OCI-LY7 (cell line): ENCODE data around the gene FAM9C. TPM values are rescaled to one million over a fixed set of nuclear protein-coding genes. Genes with fewer than 3 reads are reported as not detected.

Source experiments
- BruUV-seq: library from RNA; stranded (reverse); fragments of 400-500 nt; replicated peaks from 2 replicates; lab custom pipeline; 2021; lab: Mats Ljungman, UMichigan
- CTCF ChIA-PET: fragments of 300-600 bp; sonication (Branson Sonifier 250); formaldehyde crosslinking; loops from one replicate; lab custom pipeline; 2022; ENCODE audit warnings: antibody characterized with exemption; ENCODE audit not compliant: unreplicated experiment; lab: Charles Lee
- POLR2A ChIA-PET: fragments of 300-600 bp; sonication (Branson Sonifier 250); formaldehyde crosslinking; loops from one replicate; lab custom pipeline; 2022; ENCODE audit warnings: antibody characterized with exemption; lab: Charles Lee
- DNase-seq: peaks from one replicate; pipeline ENCODE4 v3.0.0-alpha.2; 2015; ENCODE audit warnings: low spot score
- H2AFZ ChIP-seq: fragments of 200-600 bp; sonication (generic), shearing (Covaris generic); 2 replicates; pipeline ENCODE4 v1.6.1; 2014; ENCODE audit warnings: mild to moderate bottlenecking, antibody characterized with exemption, low read length, moderate library complexity
- H3K27ac ChIP-seq: fragments of 200-600 bp; sonication (generic); 2 replicates; pipeline ENCODE4 v1.5.1; 2014; ENCODE audit warnings: mixed run types, low read depth, mild to moderate bottlenecking, moderate library complexity, low read length, inconsistent platforms; ENCODE audit not compliant: poor library complexity, severe bottlenecking
- H3K36me3 ChIP-seq: fragments of 200-600 bp; sonication (generic); 2 replicates; pipeline ENCODE4 v1.6.1; 2014; ENCODE audit warnings: mild to moderate bottlenecking, antibody characterized with exemption, low read length, moderate library complexity, mixed read lengths; ENCODE audit not compliant: insufficient read depth
- H3K4me1 ChIP-seq: fragments of 200-600 bp; sonication (generic); 2 replicates; pipeline ENCODE4 v1.5.1; 2014; ENCODE audit warnings: mild to moderate bottlenecking, low read length; ENCODE audit not compliant: insufficient read depth, poor library complexity, severe bottlenecking
- H3K4me2 ChIP-seq: fragments of 200-600 bp; sonication (generic); 2 replicates; pipeline ENCODE4 v1.6.1; 2014; ENCODE audit warnings: mild to moderate bottlenecking, low read length
- H3K4me3 ChIP-seq: fragments of 200-600 bp; sonication (generic); 2 replicates; pipeline ENCODE4 v1.5.1; 2014; ENCODE audit warnings: mild to moderate bottlenecking, low read depth, low read length; ENCODE audit not compliant: poor library complexity, severe bottlenecking
- H3K79me2 ChIP-seq: fragments of 200-600 bp; sonication (generic); 2 replicates; pipeline ENCODE4 v1.6.1; 2016; ENCODE audit warnings: low read depth, mild to moderate bottlenecking, low read length, moderate library complexity, mixed read lengths; ENCODE audit not compliant: insufficient read depth
- H3K9me2 ChIP-seq: fragments of 200-600 bp; sonication (generic); 2 replicates; pipeline ENCODE4 v1.6.1; 2016; ENCODE audit warnings: mild to moderate bottlenecking, low read length, mixed read lengths; ENCODE audit not compliant: insufficient read depth
- H3K9me3 ChIP-seq: fragments of 200-600 bp; sonication (generic); 2 replicates; pipeline ENCODE4 v1.6.1; 2014; ENCODE audit warnings: mild to moderate bottlenecking, mixed run types, low read length, mixed read lengths
- H4K20me1 ChIP-seq: fragments of 200-600 bp; sonication (generic); 2 replicates; pipeline ENCODE4 v1.6.1; 2014; ENCODE audit warnings: mild to moderate bottlenecking, antibody characterized with exemption, low read length, moderate library complexity, mixed read lengths; ENCODE audit not compliant: insufficient read depth
- EZH2phosphoT487 ChIP-seq: fragments of 200-600 bp; sonication (generic); IDR thresholded peaks from 2 replicates; pipeline ENCODE4 v1.6.1; 2018; ENCODE audit warnings: low read depth, borderline replicate concordance, mild to moderate bottlenecking, mixed run types, antibody characterized with exemption, low read length, moderate library complexity, mixed read lengths
- intact Hi-C: fragments of 100-400 bp; cut with micrococcal nuclease; formaldehyde crosslinking; loops from one replicate; pipeline ENCODE4 v1.10.0; 2022; ENCODE audit not compliant: unreplicated experiment
- total RNA-seq, 2 experiments: library from RNA; depleted of rRNA in 1 of 2; stranded (reverse); fragments of >200 nt in 1 of 2; shearing (Covaris generic) in 1 of 2; gene quantifications; 2 replicates each; pipeline ENCODE4 v1.2.3, GENCODE V29; 2014 to 2022
- TF ChIP-seq, protein P1 (sequence below): fragments of 200-600 bp; sonication (generic); conservative IDR thresholded peaks from 2 replicates; pipeline ENCODE4 v1.5.1; 2014; ENCODE audit warnings: mild to moderate bottlenecking, antibody characterized with exemption, low read length, moderate library complexity, mixed read lengths

Gene FAM9C
- total RNA-seq, 2 experiments from 2014 or later = not detected

DNA sequence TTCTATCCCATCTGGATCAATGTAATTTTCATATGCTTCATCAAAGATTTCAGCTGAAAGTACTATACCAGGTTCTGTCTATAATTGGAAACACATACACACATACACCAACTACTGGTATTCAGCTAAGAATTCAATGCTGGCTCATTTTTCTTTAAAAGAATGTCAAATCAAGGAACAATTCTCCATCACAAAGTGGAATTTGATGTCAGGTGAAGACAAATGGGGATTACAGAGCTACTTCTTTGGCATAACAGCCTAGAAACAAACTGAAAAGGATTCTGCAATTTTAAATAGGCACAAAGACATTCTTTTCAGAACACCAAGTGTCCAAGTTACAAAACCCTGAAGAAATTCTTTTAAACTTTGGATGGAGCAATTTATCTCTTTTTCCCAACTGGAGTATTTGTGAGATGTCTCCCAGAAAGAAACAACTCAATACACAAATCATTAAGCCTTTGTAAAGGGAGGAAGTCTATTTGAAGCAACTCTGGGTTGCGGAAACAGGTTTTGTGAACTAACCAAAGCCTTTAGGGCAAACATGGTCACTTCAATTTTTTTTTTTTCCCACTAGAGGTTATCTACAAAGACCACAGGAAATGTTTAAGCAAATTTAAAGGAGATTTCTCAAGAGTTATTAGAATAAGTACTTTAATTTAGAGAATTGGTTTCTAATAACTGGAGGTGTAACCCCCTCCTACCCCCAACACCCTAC, 1.9 kb upstream of the FAM9C start:
- H3K9me2 ChIP-seq = no peaks in the 10 kb centered on the region
- TF ChIP-seq, protein P1, sequence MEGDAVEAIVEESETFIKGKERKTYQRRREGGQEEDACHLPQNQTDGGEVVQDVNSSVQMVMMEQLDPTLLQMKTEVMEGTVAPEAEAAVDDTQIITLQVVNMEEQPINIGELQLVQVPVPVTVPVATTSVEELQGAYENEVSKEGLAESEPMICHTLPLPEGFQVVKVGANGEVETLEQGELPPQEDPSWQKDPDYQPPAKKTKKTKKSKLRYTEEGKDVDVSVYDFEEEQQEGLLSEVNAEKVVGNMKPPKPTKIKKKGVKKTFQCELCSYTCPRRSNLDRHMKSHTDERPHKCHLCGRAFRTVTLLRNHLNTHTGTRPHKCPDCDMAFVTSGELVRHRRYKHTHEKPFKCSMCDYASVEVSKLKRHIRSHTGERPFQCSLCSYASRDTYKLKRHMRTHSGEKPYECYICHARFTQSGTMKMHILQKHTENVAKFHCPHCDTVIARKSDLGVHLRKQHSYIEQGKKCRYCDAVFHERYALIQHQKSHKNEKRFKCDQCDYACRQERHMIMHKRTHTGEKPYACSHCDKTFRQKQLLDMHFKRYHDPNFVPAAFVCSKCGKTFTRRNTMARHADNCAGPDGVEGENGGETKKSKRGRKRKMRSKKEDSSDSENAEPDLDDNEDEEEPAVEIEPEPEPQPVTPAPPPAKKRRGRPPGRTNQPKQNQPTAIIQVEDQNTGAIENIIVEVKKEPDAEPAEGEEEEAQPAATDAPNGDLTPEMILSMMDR = no peak
- TF ChIP-seq EZH2phosphoT487 = no peak
- H3K79me2 ChIP-seq = no peaks in the 10 kb centered on the region
- no peaks in the 10 kb centered on the region for H4K20me1 ChIP-seq
- no peak overlapping the region for H3K4me2 ChIP-seq
- ChIA-PET CTCF (no interaction called here), POLR2A (interaction anchor here (0.7 to 1.0 kb wide), 4 partner anchors 24 to 954 kb away, joined by 3 to 4 read pairs (median 3); no protein-coding TSS in a partner anchor)
- H3K36me3 ChIP-seq = no peaks in the 10 kb centered on the region
- H3K4me1 ChIP-seq = peaks cover 22% of the 10 kb centered on the region
- no peak overlapping the region; the same call in 1 of the 2 replicates for H2AFZ ChIP-seq
- no peak for DNase-seq
- no TSS peak for BruUV-seq
- intact Hi-C loops = no loop called here
- no peak overlapping the region for H3K27ac ChIP-seq
- H3K9me3 ChIP-seq = no peaks in the 10 kb centered on the region
- H3K4me3 ChIP-seq = no peak overlapping the region

DNA sequence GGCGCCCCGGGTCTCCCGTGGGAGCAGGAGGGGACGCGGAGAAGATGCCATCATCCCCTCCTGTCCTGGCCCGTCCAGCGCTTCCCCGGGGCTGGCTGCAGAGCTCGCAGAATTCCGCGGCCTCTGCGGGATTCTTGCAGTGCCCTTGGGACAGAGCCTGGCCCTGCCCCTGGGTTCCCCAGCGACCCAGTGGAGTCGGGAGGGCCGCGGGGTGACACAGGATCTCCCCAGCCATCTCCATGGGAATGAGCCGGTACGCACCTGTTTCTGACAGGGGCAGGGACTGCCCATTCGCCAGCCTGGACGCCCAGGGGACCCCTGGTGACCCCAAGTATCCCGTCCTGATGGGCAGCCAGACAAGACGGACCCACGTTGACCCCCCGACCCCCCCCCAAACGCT, 482 bp downstream of the FAM9C start:
- Histone ChIP-seq H3K27ac (no peak overlapping the region), H3K9me3 (no peaks in the 10 kb centered on the region), H4K20me1 (no peaks in the 10 kb centered on the region), H2AFZ (no peak overlapping the region; the same call in 1 of the 2 replicates), H3K36me3 (no peaks in the 10 kb centered on the region), H3K79me2 (no peaks in the 10 kb centered on the region), H3K4me2 (no peak overlapping the region), H3K9me2 (no peaks in the 10 kb centered on the region), H3K4me3 (no peak overlapping the region), H3K4me1 (peaks cover 21% of the 10 kb centered on the region)
- BruUV-seq = no TSS peak
- POLR2A ChIA-PET = interaction anchor here (0.6 to 1.5 kb wide), 2 partner anchors 10 to 19 kb away, joined by 5 to 10 read pairs; no protein-coding TSS in a partner anchor
- CTCF ChIA-PET = no interaction called here
- DNase-seq = no peak
- intact Hi-C loops = no loop called here
- no peak for TF ChIP-seq EZH2phosphoT487
- TF ChIP-seq, protein P1 = no peak

DNA sequence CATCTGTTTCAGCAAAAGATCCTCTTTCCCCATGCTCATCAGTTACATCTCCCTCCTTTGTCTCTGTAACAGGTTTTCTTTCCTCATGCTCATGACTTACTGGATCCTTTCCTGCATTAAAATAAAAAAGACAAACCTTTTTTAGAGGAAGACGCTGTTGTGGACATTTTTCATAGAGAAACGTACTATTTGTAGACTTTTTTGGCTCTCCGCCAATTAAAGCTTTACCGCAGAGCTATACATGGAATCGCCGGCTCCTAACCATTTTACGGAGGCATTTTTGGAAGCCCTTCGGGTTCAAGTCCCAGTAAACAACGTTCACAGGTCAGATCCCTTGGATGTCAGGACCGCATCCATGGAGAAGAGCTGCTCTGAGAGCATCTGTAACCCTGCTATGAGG, 1.3 kb downstream of the FAM9C start:
- Histone ChIP-seq H4K20me1 (no peaks in the 10 kb centered on the region), H3K4me2 (peak overlapping the region; percentile 51), H2AFZ (peak overlapping the region; percentile 88), H3K79me2 (no peaks in the 10 kb centered on the region), H3K4me3 (no peak overlapping the region), H3K9me2 (no peaks in the 10 kb centered on the region), H3K4me1 (peaks cover 21% of the 10 kb centered on the region), H3K27ac (no peak overlapping the region), H3K9me3 (no peaks in the 10 kb centered on the region), H3K36me3 (no peaks in the 10 kb centered on the region)
- no peak for TF ChIP-seq EZH2phosphoT487
- TF ChIP-seq, protein P1 = no peak
- BruUV-seq = no TSS peak
- CTCF ChIA-PET = no interaction called here
- intact Hi-C loops = no loop called here
- DNase-seq = peak; percentile 16
- POLR2A ChIA-PET = interaction anchor here (0.9 to 1.8 kb wide), 7 partner anchors 10 to 60 kb away, joined by 3 to 8 read pairs (median 5); no protein-coding TSS in a partner anchor
